ENCODE data around the gene CALM3. TPM values are rescaled to one million over a fixed set of nuclear protein-coding genes. Genes with fewer than 3 reads are reported as not detected.

CALM3 gene
- total RNA-seq, 1 donor from 2014 or later: 142 TPM

GRCh38 chr19:46637224-46637623 lies 36.1 kb downstream of the CALM3 start:
- H3K27me3 ChIP-seq: peaks cover 23% of the 10 kb centered on the region
- ATAC-seq: no peak

DNA sequence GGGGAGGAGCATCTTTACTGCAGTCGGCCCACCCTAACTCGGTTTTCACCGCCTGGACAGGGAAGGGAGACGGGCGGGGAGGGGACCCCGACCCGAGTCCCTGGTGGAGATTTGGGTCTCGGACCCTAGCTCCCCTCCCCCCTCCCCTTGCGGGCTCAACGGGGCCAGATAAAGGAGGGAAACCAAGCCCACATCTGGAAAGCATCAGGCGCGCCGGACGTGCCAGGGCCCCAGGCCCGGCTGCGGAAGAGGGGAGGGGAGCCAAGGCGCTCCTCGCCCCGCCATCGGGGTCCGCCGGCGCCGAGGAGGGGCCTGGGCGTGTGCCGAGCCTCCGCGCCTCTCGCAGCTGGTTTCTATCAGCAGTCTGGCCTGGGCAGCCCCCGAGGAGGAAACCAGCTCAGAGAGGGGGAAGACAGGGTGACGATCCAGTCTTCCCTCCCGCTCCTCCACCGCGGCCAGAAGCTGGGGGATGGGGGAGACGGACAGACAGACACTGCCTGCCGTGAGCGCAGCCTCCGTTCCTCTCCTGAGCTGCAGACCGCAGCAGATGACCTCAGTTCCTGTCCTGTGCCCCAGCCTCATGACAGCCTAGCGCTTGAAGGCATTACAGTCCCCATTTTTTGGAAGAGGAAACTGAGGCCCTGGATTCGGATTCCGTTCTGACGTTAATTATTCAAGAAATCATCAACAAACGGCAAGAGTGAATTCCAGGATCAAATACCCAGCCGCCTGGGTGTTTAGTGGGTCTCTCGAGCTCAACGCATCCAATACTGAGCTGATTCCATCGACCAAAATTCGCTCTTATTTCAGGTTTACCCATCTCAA lies 38.4 kb downstream of the CALM3 start:
- peak overlapping the region; percentile 41 for H3K4me3 ChIP-seq
- ATAC-seq (peak; percentile 57), DNase-seq (peak; percentile 77)
- peak overlapping the region; percentile 51 for H3K27ac ChIP-seq
- peaks cover 18% of the 10 kb centered on the region for H3K4me1 ChIP-seq
- TF ChIP-seq, protein P1, sequence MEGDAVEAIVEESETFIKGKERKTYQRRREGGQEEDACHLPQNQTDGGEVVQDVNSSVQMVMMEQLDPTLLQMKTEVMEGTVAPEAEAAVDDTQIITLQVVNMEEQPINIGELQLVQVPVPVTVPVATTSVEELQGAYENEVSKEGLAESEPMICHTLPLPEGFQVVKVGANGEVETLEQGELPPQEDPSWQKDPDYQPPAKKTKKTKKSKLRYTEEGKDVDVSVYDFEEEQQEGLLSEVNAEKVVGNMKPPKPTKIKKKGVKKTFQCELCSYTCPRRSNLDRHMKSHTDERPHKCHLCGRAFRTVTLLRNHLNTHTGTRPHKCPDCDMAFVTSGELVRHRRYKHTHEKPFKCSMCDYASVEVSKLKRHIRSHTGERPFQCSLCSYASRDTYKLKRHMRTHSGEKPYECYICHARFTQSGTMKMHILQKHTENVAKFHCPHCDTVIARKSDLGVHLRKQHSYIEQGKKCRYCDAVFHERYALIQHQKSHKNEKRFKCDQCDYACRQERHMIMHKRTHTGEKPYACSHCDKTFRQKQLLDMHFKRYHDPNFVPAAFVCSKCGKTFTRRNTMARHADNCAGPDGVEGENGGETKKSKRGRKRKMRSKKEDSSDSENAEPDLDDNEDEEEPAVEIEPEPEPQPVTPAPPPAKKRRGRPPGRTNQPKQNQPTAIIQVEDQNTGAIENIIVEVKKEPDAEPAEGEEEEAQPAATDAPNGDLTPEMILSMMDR (IDR thresholded peaks at IDR 0.05): no peak
- no peaks in the 10 kb centered on the region for H3K9me3 ChIP-seq
- intact Hi-C loops (cut with DNase I): no loop called here
- H3K27me3 ChIP-seq: peaks cover 12% of the 10 kb centered on the region
- no peaks in the 10 kb centered on the region for H3K36me3 ChIP-seq

More at GRCh38 chr19:46637224-46637623, 36.1 kb downstream of the CALM3 start:
- Histone ChIP-seq H3K27ac (no peak overlapping the region), H3K4me3 (no peak overlapping the region), H3K36me3 (no peaks in the 10 kb centered on the region), H3K4me1 (peaks cover 26% of the 10 kb centered on the region), H3K9me3 (no peaks in the 10 kb centered on the region)
- intact Hi-C loops (cut with DNase I): no loop called here
- DNase-seq: no peak
- TF ChIP-seq, protein P1 (IDR thresholded peaks at IDR 0.05): no peak

GRCh38 chr19:46640656-46641055 lies 39.5 kb downstream of the CALM3 start:
- peaks cover 18% of the 10 kb centered on the region for H3K4me1 ChIP-seq
- H3K9me3 ChIP-seq: no peaks in the 10 kb centered on the region
- H3K27ac ChIP-seq: no peak overlapping the region
- ATAC-seq (no peak), DNase-seq (no peak)
- H3K27me3 ChIP-seq: peaks cover 7% of the 10 kb centered on the region
- no peak overlapping the region for H3K4me3 ChIP-seq
- intact Hi-C loops (cut with DNase I): no loop called here
- TF ChIP-seq, protein P1 (IDR thresholded peaks at IDR 0.05): no peak
- no peaks in the 10 kb centered on the region for H3K36me3 ChIP-seq

- Histone ChIP-seq H3K4me1 (peaks cover 4% of the 10 kb centered on the region), H3K27ac (no peak overlapping the region), H3K36me3 (no peaks in the 10 kb centered on the region), H3K9me3 (no peaks in the 10 kb centered on the region), H3K27me3 (peaks cover 29% of the 10 kb centered on the region), H3K4me3 (no peak overlapping the region)
- TF ChIP-seq, protein P1 (IDR thresholded peaks at IDR 0.05): no peak
- intact Hi-C loops (cut with DNase I): no loop called here
- no peak for ATAC-seq
- DNase-seq: no peak
Observed at GRCh38 chr19:46644720-46645119, 43.6 kb downstream of the CALM3 start.

GRCh38 chr19:46646402-46646801 lies 45.3 kb downstream of the CALM3 start:
- H3K9me3 ChIP-seq: no peaks in the 10 kb centered on the region
- no peaks in the 10 kb centered on the region for H3K36me3 ChIP-seq
- H3K4me3 ChIP-seq: no peak overlapping the region
- DNase-seq (no peak), ATAC-seq (no peak)
- H3K27ac ChIP-seq: no peak overlapping the region
- peaks cover 32% of the 10 kb centered on the region for H3K27me3 ChIP-seq
- intact Hi-C loops (cut with DNase I): no loop called here
- TF ChIP-seq, protein P1 (IDR thresholded peaks at IDR 0.05): no peak
- no peaks in the 10 kb centered on the region for H3K4me1 ChIP-seq
